ENCODE measurements around the gene TAF5. TPM values are rescaled to one million over a fixed set of nuclear protein-coding genes. Genes with fewer than 3 reads are reported as not detected.

Gene TAF5
- total RNA-seq, 1 experiment from 2014 or later, result 8.3 TPM

- no peak overlapping the region for H4K5ac ChIP-seq (ENCODE audit: insufficient read length, low read depth, low read length)
- no peak overlapping the region for H3K4ac ChIP-seq (ENCODE audit: low read depth, low read length)
- no peaks in the 10 kb centered on the region for H3K27me3 Mint-ChIP-seq (ENCODE audit: low read depth)
- no peak overlapping the region for H3K56ac ChIP-seq (ENCODE audit: insufficient read length, low read depth, low read length)
- H2BK20ac ChIP-seq (ENCODE audit: low read depth, low read length, poor library complexity, severe bottlenecking), result no peak overlapping the region
- H2BK120ac ChIP-seq (ENCODE audit: low read depth, low read length, poor library complexity, severe bottlenecking), result no peak overlapping the region
- H3K9me3 ChIP-seq (ENCODE audit: control insufficient read depth, low read depth, low read length), result no peaks in the 10 kb centered on the region
- H4K20me1 ChIP-seq (ENCODE audit: control insufficient read depth, insufficient read depth, insufficient read length), result no peaks in the 10 kb centered on the region
- no peak overlapping the region for H3K14ac ChIP-seq (ENCODE audit: insufficient read depth, low read length)
- H3K9ac ChIP-seq (ENCODE audit: extremely low read depth, insufficient read length, low read length), result no peak overlapping the region
- no peaks in the 10 kb centered on the region for H3K79me1 ChIP-seq (ENCODE audit: insufficient read depth, low read depth, low read length, poor library complexity, severe bottlenecking)
- H3K4me2 ChIP-seq (ENCODE audit: insufficient read depth, insufficient read length, low read length), result no peak overlapping the region
- WGBS (ENCODE audit: extremely low coverage, insufficient read length, low lambda C conversion rate), result no CpG with 5 or more reads among the region's 8 CpGs
- TF ChIP-seq, protein P1, sequence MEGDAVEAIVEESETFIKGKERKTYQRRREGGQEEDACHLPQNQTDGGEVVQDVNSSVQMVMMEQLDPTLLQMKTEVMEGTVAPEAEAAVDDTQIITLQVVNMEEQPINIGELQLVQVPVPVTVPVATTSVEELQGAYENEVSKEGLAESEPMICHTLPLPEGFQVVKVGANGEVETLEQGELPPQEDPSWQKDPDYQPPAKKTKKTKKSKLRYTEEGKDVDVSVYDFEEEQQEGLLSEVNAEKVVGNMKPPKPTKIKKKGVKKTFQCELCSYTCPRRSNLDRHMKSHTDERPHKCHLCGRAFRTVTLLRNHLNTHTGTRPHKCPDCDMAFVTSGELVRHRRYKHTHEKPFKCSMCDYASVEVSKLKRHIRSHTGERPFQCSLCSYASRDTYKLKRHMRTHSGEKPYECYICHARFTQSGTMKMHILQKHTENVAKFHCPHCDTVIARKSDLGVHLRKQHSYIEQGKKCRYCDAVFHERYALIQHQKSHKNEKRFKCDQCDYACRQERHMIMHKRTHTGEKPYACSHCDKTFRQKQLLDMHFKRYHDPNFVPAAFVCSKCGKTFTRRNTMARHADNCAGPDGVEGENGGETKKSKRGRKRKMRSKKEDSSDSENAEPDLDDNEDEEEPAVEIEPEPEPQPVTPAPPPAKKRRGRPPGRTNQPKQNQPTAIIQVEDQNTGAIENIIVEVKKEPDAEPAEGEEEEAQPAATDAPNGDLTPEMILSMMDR (conservative IDR thresholded peaks at IDR 0.05), result no peak
- H4K8ac ChIP-seq (replicated peaks; ENCODE audit: insufficient read length, low read depth, low read length), result no peak overlapping the region
- no peak overlapping the region for H2BK15ac ChIP-seq (ENCODE audit: low read depth, low read length)
- H3K27ac ChIP-seq (ENCODE audit: insufficient read length, low read depth, low read length), result no peak overlapping the region
- no peaks in the 10 kb centered on the region for H3K23me2 ChIP-seq (ENCODE audit: insufficient read length, low read depth, low read length, poor library complexity, severe bottlenecking)
- no peaks in the 10 kb centered on the region for H3K79me2 ChIP-seq (ENCODE audit: insufficient read depth, low read length)
- H4K91ac ChIP-seq (ENCODE audit: insufficient read length, low read depth, low read length), result no peak overlapping the region
- H3K23ac ChIP-seq (ENCODE audit: insufficient read length, low read depth, low read length), result no peak overlapping the region
- no peaks in the 10 kb centered on the region for H3K9me3 Mint-ChIP-seq
- no peaks in the 10 kb centered on the region for H3K4me1 ChIP-seq (ENCODE audit: insufficient read depth, low read length)
- H3K4me1 Mint-ChIP-seq, result no peaks in the 10 kb centered on the region
- no peak overlapping the region for H3T11ph ChIP-seq (ENCODE audit: low read length)
- no peak overlapping the region for H2AK5ac ChIP-seq (ENCODE audit: insufficient read length, low read length)
- H3K18ac ChIP-seq (ENCODE audit: insufficient read length, low read depth, low read length), result no peak overlapping the region
- H3K4me3 Mint-ChIP-seq, result no peak overlapping the region
- H2BK12ac ChIP-seq (ENCODE audit: insufficient read length, low read depth, low read length), result no peak overlapping the region
- no peak for DNase-seq
- H3K36me3 Mint-ChIP-seq (ENCODE audit: insufficient read depth in 1 of 3, low read depth in 3 of 3), result peaks cover 46 to 94% (median 76%) of the 10 kb centered on the region in 3 experiments
- no peak overlapping the region for H3K27ac Mint-ChIP-seq
- no peak overlapping the region for H2BK5ac ChIP-seq (ENCODE audit: insufficient read length, low read length)
- H3K27me3 ChIP-seq (ENCODE audit: insufficient read depth, low read length), result no peaks in the 10 kb centered on the region
- no peak overlapping the region for H2AFZ ChIP-seq (ENCODE audit: low read length)
Measured at GRCh38 chr10:103415581-103415980, 47.8 kb downstream of the TAF5 start.
